Stimulated activated CD4-positive, alpha-beta T cell treated with anti-CD3 and anti-CD28 coated beads, Interleukin-2, amount 100 ng/mL, for 4 hours (primary cell): ENCODE measurements around the gene PHF21A.
A peak's percentile ranks its signal among the peaks of the same experiment; 100 is the strongest.
"Not testable (repeated sequence)": the region's sequence is repeated elsewhere in the genome, so short reads cannot be mapped to it uniquely, and the experiment has no call there.

Source experiments
- DNase-seq: peaks from one replicate; pipeline ENCODE4 v3.0.0-alpha.2; 2020; ENCODE audit warnings: low read depth

PHF21A gene

GRCh38 chr11:45920531-45921477 is 200.4 kb downstream of the PHF21A start:
- DNase-seq: no peak

DNA sequence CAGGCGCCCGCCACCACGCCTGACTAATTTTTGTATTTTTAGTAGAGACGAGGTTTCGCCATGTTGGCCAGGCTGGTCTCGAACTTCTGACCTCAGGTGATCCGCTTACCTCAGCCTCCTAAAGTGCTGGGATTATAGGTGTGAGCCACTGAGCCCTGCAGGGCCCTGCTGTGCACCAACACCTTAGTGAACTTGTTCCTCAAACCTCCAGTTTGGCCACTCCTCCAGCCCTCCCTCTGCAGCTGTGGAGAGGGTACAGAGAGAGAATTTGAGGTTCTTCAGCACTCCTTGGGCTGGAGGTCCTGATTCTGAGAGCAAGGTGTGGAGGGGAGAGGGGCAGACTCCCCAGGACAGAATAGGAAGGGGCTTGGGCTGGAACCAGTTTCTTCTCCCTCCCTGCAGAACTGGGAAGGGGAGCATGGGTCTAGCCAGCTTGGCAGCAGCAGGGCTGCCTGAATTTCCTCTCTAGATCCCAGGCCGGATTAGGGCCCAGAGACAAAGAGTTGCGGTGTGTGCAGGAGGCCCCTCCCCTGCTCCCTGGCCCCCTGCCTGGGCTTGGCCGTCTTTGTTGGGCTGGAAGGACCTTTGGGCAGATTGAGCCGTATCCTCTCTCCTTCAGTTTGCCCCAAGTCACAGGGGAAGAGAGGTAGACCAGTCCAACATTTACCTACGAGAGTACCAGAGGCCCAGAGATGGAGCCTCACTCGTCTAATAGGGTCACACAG is 201.3 kb downstream of the PHF21A start:
- no peak for DNase-seq

- no peak for DNase-seq
Measured at GRCh38 chr11:45918962-45919675, 202.1 kb downstream of the PHF21A start.

- peak; percentile 34 for DNase-seq
Measured at GRCh38 chr11:45918331-45918941, 202.8 kb downstream of the PHF21A start.

GRCh38 chr11:45917623-45918330 is 203.5 kb downstream of the PHF21A start, which contains the start of gene PEX16:
PEX16 (minus strand) TSS chr11:45917877; CDS start chr11:45917811, 66 bp downstream.
- peak; percentile 94 for DNase-seq

DNA sequence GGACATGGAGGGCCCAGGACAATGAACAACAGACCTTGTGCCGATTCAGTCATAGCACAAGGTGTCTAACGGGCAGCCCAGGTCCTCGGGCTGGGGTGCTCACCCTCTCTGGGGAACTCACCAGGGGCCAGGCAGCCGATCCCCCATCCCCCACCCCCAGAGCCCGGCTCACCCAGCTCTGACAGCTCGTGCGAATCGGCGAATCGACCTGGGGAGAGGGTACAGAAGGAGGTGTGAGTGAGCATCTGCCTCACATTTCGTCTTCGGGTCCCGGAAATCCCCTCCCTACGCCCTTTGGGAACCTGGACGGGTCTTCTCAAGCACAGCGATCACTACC is 204.0 kb downstream of the PHF21A start:
- DNase-seq: no peak

- DNase-seq: no peak
Measured at GRCh38 chr11:45915446-45915845, 205.8 kb downstream of the PHF21A start.

GRCh38 chr11:45913942-45914635 is 207.2 kb downstream of the PHF21A start:
- no peak for DNase-seq

- DNase-seq: no peak
Measured at GRCh38 chr11:45913514-45913913, 207.7 kb downstream of the PHF21A start.

GRCh38 chr11:45910623-45911022 is 210.6 kb downstream of the PHF21A start:
- DNase-seq: no peak

DNA sequence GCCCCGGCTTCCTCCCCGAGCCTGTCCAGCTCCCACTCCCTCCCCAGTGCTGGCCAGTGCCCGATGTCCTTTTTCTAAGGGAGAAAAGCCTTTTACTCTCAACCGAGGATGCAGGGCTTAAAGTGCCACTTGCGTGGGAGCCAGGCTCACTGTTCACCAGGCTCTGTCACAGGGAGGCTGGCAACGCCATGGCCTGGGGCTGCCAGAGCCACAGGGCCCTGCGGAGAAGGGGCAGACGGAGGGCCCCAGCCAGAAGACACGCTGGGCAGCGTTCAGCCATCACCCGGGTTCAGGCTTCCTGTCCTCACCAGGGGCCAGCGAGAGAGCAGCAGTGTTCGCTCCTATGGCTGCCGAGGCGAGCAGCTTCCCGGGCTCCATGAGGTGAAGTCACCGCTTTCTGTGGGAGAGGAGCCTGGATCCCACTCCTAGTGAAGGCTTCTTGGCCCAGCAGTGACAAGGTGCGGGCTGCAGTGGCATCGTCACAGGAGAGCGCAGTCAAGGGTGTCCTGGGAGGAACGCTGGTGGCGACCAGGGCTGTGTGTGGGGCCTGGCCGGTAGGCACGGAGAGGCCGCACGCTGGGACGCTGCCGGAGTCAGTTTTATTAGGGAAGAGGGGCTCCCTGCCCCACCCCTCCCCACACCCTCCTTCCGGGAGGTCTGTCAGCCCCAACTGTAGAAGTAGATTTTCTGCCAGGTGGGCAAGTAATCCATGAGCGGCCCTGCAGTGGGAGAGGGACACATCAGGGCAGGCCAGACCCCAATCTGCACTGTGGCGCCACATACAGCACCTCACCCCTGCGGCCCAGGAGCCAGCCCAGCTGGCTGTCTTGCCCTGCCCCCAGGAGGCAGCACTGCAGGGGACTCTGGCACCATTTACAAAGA is 211.4 kb downstream of the PHF21A start:
- DNase-seq: no peak

GRCh38 chr11:45907911-45908370 is 213.3 kb downstream of the PHF21A start:
- no peak for DNase-seq

DNA sequence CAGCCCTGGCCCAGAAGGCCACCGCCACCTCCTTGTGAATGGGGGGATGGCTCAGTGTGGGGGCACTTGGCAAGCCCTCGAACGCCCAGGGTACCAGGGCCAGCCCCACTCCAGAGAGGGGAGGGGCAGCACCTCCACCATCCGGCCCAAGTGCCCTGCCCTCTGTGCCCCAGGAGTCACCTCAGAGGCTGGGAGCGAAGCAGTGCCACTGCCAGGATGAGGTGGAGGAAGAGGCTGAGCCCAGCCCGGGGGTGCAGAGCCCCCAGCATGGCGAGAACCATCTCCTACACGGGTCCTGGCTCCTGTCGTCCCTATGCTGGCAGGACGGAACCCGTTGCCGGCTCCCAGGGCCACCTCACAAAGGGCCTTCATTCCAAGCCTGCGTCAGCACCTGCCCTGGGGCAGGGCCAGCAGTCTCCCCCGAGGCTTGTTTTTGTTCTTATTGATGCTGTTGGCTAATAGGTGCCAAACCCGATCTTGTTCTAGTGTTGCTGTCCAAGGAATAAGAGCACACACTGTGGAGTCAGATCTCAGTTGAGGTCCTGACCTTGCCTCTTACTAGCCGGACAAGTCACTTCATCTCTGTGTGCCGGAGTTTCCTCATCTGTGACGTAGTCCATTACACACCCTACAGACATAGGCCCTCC is 214.2 kb downstream of the PHF21A start, which contains the start of gene FREY1:
Gene FREY1 (minus strand): TSS at position 307 of the 647 bp plus-strand sequence. CDS start 26 bp downstream, at position 281.
- DNase-seq: no peak

DNA sequence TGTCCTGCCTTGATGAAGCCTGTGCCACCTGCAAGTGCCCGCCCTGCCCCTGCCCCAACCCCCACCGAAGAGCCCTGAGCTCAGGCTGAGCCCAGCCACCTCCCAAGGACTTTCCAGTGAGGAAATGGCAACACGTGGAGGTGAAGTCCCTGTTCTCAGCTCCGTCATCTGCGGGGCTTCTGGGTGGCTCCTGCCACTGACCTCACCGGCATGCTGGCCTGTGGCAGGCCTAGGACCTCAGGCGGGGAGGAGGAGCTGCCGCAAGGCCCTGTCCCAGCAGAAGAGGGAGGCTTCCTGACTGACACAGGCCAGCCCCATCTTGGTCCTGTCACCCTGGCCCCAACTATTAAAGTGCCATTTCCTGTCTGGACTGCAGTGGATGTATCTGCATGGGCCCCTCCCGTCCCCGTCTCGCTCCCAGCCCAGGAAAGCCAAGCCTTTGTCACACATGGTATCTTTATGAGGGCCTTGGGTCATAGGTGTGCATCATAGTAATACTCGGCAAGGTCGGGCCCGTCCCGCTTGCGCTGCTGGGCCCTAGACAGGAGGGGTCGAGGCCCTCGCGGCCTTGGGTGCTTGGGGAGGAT is 215.1 kb downstream of the PHF21A start:
- DNase-seq: no peak

DNA sequence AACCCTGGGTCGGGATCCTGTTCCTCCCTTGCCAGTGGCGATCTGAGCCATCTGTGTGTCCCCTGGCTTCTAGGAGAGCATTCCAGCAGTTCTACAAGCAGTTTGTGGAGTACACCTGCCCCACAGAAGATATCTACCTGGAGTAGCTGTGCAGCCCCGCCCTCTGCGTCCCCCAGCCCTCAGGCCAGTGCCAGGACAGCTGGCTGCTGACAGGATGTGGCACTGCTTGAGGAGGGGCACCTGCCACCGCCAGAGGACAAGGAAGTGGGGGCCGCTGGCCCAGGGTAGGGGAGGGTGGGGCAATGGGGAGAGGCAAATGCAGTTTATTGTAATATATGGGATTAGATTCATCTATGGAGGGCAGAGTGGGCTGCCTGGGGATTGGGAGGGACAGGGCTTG is 215.7 kb downstream of the PHF21A start:
- not testable (repeated sequence) for DNase-seq

GRCh38 chr11:45905095-45905494 is 216.2 kb downstream of the PHF21A start:
- DNase-seq: no peak

DNA sequence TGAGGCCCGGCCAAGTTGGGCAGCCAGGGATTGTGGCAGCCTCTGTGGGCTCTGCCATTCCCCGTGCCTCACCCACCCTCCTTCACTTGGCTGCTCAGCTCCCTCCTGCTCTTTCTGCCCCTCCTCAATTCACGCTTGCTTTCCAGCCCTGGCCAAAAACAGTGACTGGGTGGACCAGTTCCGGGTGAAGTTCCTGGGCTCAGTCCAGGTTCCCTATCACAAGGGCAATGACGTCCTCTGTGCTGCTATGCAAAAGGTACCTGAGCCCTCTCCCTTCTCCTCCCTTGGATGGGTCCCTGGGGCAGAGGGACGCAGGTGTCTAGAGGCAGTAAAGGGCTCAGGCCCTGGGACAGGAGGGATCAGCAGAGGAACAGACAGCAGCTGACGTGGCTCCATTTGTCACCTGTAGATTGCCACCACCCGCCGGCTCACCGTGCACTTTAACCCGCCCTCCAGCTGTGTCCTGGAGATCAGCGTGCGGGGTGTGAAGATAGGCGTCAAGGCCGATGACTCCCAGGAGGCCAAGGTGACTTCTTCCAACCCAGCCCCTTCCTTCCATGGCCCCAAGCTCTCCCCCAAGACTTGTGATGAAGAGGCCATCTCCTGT is 216.8 kb downstream of the PHF21A start:
- no peak for DNase-seq
